Adrenal gland (tissue), 5 donors: ENCODE data around the gene CNGA1.

Source experiments
- CTCF ChIP-seq, 6 experiments: fragments of 450-650 bp in 4 of 6; fragments of 200-600 bp in 2 of 6; sonication (generic) in 1 of 6; IDR thresholded peaks; 1 replicate in 5 of 6; 2 replicates in 1 of 6; pipeline versions ENCODE4 v1.5.1 to v1.8.0; 2016 to 2021; ENCODE audit warnings: antibody characterized with exemption in 6 of 6, mild to moderate bottlenecking in 2 of 6, moderate library complexity in 1 of 6
- POLR2A ChIP-seq, 2 donors: fragments of 450-650 bp; IDR thresholded peaks; one replicate each; pipeline ENCODE4 v1.6.1; 2017; ENCODE audit warnings: antibody characterized with exemption in 2 of 2, mild to moderate bottlenecking in 2 of 2, moderate library complexity in 1 of 2
- donor health status: DM: no; HTN: no; CAD: no.

GRCh38 chr4:48030470-48030869 is 14.0 kb upstream of the CNGA1 start:
- TF ChIP-seq CTCF (IDR thresholded peaks at IDR 0.05) (no peak), POLR2A (IDR thresholded peaks at IDR 0.05) (no peak)
